Fibroblast of skin of abdomen (primary cell): ENCODE results near the gene MAD1L1.

ENCODE experiments used
- DNase-seq: peaks from one replicate; pipeline ENCODE4 v3.0.0-alpha.2; 2013

MAD1L1 gene

GRCh38 chr7:1857487-1858421 is 375.0 kb downstream of the MAD1L1 start:
- no peak for DNase-seq

- DNase-seq: no peak
Observed at GRCh38 chr7:1856888-1857441, 375.8 kb downstream of the MAD1L1 start.

DNA sequence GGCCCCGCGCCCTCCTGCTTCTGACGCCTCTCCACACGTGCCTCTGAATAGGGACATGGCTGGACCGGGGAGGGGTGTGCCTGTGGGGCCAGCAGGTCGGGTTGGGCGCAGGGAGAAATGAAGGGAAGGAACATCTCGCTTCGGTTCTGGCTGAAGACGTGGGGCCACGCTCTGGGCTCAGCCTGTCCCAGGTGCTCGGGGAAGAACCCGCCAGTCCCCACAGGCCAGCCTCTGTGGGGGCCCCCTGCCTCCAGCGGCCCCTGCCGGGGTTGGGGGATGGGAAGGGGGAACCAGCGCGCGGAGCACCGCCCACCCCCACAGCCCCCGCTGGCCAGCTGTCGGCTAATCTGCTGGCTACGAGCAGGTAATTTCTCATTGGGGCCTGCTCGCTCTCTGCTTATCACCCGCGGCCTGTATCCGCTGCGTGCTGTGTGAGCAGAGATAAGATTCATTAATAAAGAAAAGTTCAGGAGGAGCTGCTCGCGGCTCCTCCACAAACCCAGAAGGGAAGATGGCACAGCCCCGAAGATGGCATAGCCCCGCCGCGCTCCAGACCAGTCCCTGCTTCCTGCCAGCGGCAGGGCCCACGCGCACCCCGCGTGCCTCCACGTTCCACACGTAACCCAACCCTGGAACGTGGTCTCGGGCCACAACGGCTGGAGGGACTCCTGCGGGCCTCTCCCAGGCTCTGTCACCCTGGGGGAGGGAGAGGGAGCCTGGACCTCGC is 376.4 kb downstream of the MAD1L1 start:
- DNase-seq: no peak

- DNase-seq: no peak
Observed at GRCh38 chr7:1855725-1856160, 377.0 kb downstream of the MAD1L1 start.

DNA sequence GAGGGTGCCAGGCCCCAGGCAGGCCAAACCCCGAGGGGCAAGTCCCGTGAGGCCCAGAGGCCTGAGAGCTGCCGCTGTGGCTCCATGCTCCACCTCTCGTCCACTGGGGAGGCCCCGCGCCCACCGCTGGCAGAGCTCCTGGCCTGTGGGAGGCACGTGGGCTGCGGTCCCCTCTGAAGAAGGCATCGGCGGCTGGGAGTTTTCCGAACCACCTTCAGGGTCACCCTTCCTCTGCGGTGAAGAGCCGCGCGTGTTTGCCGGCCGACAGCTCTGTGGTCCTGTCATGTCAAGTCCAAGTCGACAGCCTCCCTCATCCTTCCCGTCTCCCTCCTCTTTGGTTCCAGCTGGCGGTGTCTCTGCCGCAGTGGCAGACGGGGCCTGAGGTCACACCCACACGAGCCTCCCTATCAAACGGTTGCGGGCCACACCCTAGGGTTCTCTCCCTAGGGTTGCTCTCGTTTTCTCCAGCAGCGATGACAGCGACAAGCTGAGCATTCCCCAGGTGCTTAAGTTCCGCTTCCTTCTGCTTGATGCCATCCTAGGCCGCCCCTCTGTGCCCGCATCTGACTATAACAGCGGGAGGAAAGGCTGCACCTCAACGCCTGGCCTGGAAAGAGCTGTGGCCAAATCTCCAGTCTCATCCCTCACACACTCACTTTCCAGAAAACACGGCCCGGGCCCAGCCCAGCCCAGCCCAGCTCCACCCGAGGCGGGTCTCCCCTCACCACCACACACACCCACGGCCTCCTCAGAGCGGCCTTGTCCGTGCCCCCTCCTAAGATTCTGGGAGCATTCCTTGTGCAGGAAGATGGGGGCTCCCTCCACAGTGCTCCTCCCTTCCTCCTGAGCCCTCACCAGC is 377.6 kb downstream of the MAD1L1 start:
- no peak for DNase-seq

DNA sequence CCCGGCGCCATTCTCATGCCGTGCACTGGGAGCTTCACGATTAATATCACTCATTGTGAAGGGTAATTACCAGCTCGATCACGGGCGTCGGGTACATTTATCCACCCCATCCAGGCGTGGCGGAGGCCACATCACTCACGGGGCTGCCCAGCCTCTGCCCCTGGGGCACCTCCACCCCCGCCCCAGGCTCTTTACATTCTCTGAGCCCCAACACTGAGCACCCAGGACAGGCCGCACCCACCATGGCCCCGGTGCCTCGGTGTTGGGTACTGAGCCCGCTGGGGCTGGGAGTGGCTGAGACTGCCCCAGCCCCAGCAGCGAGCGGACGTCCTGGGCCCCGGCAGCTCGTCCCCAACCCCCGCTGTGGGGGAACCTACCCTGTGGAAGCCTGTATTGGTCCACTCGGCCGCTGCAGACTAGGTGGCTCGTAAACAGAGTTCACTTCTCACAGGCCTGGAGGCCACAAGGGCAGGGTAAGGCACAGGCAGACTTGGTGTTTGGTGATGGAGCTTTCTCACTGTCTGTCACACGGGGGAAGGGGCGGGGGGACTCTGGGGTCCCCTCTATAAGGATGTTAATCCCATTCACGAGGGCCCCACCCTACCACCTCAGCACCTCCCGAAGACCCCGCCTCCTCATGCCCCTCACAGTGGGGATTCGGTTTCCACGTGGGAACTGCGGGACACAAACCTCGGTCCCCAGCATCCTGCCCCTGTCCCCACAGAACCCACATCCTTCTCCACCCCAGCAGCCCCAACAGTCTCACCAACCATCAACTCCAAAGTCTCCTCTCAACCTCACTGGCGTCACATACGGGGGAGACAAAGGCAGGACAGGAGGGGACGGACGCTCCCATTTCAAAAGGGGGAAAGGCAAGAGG is 378.5 kb downstream of the MAD1L1 start:
- DNase-seq: no peak

GRCh38 chr7:1853431-1853985 is 379.2 kb downstream of the MAD1L1 start:
- DNase-seq: no peak

GRCh38 chr7:1852517-1853430 is 380.0 kb downstream of the MAD1L1 start:
- DNase-seq: no peak

DNA sequence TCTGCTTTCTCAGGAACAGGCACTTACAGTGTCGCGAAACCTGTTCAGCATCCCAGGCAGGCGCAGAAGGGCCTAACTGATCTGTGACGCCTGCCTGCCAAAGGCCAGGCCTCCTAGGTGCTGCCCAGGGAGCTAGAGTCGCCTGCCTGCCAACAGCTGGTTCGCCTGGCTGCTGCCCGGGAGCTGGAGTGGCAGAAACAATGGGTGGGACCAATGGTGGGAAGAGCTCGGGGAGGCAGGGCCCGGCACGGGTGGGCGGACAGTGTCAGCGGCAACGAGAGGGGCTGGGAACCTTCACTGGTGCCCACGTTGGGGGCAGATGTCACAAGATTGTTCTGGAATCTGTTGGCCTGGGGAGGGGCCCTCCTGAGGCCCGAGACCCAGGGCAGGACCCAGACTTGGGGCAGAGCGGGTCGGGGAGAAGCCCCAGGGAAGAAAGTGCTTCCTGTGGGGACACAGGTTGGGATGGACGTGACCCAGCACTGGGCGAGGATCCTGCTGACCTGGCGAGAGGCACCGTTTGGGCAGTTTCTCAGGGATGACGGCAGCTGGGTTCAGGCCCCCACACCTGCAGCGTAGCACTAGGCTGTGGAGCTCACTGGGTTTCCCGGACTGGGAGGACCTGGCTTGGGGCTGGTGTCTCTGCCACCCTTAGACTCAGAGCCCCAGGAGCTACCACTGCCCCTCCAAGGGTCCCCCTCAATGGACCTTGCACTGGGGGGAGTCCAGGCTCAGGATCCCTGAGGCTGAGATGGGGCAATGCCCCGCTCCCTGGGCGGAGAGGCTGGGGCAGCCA is 380.8 kb downstream of the MAD1L1 start:
- DNase-seq: no peak

DNA sequence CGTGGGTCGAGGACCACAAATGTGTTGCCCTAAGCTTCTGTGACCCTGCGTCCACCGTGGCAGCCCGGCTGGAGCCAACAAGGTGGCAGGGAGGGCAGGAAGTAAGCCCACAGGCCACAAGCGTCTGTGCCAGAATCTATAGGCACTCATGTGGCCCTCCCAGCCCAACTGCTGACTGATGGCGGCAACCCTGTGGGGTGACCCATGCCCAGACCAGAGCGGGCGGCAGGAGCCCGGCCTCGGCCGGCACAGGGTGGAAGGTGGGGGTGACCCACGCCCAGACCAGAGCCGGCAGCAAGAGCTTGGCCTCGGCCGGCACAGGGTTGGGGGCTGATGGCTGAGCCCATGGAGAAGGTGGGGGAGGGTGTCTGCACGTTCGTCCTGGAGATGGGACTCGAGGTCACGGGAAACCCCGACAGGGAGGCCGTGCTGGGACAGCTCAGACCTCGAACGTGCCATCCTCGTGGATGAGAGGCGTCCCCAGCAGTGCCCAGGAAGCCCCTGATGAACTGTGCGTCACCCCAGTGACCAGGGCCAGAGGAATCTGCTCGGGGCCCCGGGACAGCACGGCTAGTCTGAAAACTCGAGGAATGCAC is 381.7 kb downstream of the MAD1L1 start:
- DNase-seq: no peak

DNA sequence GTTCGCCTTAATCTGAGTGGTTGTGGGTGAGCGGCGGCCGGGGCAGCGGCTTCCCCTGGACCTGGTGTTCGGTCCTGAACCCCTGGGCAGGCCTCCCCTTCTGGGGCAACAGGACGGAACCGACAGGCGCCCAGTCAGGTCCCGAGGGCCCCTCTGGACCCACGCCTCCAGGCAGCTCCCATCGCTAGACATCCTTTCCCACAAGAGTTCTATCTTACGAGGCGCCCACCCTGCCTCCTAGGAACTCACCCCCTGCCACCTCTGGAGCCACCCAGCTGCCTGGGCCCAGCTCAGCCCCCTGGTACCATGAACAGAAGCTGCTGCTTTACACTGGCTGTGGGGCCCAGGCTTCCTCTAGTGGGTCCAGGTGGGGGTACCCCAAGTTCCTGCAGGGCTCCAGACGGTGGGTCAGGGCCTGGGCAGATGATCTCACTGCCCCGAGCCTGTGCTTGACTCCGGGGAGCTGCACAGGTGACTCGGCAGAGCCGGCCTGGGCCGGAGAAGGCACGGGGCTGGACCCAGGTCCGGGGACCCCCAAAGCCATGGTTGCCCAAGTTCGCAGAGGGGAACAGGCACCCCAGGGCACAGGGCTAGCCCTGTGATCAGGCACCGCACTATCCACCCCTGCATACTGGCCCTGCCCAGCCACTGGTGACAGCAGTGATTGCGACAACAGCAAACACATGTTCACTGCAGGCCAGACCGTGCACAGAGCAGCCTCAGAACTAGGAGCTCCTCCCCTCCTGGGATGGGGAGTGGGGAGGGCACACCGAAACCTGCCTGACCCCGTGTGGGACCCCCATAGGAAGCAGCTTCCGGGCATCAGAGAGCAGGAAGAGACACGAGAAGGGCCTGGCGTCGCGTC is 382.4 kb downstream of the MAD1L1 start:
- DNase-seq: no peak

DNA sequence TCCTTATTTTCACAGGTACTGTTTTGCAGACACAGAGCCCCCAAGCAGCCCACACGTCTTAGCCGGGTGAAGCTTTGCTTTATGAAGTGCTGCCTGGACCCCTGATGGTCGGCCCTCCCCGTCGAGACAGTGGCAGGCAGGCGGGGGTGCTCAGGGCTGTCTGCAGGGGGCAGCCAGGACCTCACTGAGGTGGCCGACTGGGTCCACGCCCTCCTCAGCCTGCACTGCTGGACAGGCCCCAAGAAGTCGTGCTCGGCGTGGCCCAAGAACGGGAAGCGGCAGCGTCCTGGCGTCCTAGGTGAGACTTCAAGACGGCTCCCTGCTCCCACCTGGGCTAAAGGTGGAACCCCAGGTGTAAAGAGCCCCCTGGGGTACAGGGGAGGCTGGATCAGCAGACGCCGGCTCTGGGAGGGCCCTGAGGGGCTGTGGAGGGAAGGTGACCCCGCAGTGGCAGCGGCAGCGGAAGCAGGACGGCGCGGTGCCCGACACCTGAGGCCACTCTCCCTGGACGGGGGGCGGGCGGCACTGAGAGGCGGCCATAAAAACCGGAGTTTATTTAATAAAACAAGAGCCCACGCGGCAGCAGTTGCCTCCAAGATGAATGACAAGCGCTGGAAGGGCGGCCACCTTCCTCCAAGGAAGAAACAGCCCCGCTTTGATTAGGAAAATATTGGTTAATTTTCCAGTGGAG is 383.2 kb downstream of the MAD1L1 start:
- no peak for DNase-seq

- DNase-seq: no peak
Observed at GRCh38 chr7:1848911-1849311, 383.8 kb downstream of the MAD1L1 start.

DNA sequence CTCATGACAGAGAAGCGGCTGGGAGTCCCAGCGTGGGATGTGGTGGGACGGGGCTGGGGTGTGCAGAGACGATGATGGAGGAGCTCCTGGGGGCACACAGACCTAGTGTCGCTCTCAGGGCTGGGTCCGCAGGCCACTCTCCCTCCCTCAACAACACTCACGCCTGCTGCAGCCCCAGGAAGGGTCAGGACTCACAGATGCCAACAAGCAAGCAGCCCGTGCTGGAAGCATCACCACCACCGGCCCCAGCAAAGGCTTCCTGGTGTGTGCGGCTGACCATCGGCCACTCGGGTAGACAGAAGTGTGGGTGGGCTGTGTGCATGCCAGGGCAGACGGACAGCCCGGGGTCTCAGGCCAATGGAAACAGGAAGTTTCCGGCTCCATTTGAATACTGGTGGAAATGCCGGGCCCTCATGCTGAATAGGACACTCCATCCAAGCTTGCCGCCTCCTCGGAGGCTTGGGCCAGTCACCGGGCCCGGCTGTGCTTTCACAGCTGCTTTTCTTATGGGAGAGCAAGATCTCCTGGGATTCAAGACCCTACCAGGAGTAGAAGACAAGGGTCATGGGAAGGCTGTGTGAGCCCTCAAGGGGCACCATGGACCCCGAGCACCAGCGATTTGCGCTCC is 384.6 kb downstream of the MAD1L1 start:
- no peak for DNase-seq

DNA sequence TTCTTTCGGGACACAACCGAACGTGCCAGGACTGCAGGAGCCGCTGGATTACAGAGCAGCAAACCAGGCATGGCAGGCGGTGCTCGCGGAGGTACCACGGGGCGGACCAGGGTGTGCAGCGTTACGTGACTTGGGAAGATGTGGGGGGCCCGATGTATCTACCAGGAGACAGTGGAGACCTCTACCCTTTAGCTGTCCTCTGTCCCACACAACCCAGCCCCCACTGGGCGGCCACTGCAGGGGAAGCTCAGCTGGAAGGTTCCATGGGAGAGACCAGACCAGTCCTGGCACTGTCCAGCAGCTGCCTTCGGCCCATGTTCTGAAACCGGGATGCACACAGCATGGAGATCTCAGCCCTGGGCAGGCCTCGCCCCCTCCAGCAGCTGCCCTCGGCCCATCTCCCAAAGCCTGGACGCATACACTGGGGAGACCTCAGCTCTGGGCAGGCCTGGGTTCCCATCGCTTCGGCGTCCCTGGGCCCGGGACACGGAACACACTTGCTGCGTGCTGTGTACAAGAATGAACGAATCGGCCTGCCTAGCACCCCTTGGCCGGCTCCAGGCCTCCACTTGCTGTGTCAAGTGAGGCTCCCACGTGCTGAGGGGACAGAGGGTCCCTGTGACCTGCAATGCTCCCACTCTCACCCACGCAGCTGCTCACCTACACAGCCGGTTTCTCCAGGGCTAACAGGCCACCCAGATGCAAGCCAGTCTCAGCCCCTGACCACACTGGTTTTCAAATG is 385.3 kb downstream of the MAD1L1 start:
- no peak for DNase-seq
